HG02840 (cell line): ENCODE measurements around the gene ASPSCR1.

ENCODE experiments used
- ATAC-seq: cut with Tn5 transposase; IDR thresholded peaks from one replicate; pipeline ENCODE4 v1.9.1; 2021; ENCODE audit warnings: mild to moderate bottlenecking, moderate library complexity, moderate number of reproducible peaks; ENCODE audit not compliant: unreplicated experiment, low FRiP score

The ASPSCR1 gene

DNA sequence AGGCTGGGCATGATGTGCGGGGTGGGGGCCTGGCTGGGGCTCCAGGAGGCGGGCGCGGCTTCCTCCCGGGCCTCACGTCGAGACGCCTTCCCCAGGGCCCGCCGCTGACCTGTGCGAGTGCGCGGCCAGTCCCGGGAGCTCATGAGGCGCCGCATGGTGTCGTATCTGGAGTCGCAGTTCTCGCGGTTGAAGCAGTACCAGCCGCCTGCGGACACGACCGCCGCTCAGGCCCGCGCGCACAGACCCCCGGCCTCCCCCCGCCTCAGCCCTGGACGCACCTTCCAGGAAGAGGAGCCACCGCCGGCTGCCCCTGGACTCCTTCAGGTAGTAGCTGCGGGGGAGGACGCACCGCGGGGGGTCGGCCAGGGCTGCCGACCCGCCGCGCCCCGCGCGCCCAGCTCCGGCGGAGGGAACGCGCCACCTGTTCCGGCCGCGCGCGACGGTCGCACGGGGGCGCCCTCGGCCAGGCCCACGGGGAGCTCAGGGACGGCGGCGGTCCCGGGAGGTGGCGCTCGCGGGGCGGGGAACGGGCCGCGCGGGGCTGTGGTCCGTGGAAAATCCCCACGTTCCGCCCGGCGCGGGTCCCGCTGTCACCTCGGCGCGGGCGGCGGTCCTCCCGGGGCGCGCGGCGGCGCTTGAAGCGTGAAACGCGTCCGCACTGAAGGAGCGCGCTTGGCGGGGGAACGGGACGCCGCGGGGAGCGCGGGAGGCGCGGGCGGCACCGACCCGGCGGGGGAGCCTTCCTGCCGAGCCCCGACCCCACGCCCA, 17.9 kb upstream of the ASPSCR1 start:
- no peak for ATAC-seq

DNA sequence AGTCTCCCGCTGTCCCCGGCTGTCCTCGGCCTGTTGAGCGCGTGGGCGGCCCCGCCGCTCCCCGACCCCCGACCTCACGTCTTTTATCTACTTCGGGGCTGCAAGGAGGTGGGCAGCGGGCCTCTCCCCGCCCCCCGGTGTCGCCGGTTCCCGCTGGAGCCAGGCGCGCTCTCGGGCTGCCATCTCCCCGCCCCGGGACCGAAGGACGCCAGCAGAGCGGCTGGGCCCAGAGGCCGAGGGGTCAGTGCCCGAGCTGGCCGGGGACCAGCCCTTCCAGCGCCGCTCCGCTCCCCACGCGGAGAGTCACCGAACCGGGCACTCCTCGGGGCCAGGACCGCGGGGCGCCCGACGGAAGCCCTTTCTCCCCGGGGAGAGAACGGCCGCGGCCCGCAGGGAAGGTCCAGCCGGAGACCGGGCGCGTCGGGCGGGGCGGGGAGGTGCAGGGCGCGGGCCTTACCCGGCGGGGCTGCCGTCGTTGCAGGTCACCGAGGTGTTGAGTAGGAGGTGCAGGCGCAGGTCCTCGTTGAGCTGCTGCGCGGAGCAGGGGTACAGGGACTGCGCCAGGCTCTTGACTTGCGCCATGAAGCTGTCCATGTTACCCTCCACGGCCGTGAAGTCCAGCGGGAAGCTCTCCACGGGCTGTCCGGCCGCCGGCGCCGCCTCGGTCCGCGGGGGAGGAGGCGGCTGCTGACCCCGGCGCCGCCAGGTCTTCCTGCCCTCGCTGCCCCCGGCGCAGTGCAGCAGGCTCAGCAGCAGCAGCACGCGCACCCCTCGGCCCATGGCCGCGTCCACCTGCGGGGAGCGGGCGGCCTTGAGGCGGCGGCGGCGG, 17.1 kb upstream of the ASPSCR1 start:
- no peak for ATAC-seq

DNA sequence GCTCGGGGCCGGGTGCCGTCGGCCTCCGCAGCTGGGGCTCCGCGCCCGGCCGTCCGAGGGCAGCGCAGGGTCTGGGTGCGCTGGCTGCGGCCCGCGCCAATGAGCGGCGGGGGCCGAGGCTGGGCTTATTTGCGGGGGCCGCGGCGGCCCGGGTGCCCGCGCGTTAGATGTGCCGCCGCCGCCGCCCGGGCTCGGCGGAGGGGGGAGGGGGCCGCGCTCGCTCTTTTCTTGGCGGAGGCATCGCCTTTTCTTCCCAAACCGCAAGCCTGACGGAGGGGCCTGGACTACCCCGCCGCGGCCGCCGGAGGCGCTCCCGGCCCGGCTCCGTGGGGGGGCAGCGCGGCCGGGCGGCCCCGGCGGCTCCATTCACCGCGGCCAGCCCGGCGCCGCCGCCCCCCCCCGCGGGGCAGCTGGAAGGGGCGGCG, 16.3 kb upstream of the ASPSCR1 start, which contains the start of gene NOTUM:
Gene NOTUM (minus strand): TSS at position 101 of the 425 bp plus-strand sequence. CDS start 278 bp downstream, outside the sequence.
- ATAC-seq, result no peak

DNA sequence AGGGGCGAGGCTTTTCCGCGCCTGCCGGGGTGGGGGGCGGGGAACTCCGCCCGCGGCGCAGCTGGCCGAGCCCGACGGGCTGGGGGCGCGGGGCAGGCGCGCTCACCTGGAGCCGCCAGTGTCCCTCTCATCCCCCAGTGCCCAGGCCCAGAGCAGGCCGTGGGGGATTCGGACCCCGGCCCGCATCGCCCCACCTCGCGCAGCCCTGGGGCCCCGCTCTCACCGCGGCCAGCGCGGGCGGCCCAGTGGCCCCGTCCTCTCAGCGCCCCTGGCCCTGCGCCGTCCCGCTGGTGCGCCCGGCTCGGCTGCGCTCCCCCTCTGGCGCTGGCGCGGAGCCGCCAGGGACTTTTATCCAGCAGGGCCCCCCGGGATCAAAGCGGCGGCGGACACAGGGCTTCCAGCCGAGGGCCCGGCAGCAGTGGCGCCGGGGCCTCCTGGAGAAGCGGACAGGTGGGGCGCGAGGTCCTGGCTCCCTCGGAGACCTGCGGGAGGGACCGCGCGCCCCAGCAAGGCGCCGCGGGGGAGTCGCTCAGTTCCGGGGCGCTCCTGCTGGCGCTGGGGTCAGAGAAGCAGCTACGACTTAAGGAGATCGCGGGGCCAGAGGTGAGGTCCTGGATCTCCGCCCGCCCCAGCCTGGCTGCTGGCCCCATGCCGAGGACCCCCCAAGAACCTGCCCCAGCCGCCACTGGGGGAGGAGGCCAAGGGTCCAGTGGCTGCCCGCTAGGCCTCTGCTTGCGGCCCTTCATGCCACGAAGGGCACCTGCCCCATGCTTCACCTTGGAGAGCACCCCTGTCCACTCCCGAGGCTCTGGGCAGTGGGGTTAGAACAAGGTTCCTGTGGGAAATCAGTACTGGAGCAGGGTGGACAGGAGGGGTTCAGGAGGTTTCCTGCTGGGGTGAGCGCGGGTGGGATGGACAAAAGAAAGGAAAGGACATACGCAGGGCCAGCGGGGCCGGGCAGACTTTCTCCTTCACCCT, 15.6 kb upstream of the ASPSCR1 start:
- no peak for ATAC-seq

DNA sequence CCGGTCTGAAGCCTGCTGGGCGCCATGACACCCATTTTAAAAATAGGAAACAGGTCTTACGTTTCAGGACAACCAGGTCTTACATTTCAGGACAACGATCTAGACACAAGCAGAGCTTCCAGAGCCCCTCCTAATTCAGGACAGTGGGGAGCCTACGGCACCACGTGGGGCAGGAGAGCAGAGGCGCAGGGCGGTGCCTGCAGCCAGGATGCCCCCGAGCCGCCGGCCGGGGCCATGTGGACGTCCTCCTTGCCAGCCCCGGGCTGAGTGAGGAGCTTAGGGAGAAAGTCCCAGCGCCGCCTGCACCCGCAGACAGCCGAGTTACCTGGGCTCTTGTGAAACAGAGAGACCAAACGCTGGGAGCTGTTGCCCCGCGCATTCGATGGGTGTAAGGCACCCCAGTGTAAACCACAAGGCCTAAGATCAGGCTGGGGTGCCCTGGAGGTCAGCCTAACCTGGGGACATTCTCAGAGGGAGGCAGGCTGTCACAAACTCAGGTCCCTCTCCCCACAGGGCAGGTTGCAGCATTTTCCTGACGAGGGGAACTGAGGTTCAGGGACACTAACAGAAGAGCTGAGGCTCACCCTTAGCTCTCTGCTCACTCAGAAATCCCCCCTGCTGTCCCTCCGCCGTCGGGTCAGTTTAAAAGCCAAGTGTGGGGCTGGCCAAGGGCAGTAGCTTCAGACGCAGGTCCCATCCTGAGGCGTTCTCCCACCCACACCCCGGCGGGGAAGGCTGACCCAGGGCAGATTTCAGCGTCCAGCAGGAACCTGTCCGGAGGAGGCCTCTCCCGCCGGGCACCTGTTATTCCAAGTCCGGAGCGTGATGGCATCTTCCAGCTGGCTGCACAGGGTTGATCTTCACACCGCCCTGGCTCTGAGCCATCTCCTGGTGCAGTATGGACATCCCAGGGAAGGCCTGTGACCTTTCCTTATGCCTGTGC, 14.7 kb upstream of the ASPSCR1 start:
- ATAC-seq, result no peak

DNA sequence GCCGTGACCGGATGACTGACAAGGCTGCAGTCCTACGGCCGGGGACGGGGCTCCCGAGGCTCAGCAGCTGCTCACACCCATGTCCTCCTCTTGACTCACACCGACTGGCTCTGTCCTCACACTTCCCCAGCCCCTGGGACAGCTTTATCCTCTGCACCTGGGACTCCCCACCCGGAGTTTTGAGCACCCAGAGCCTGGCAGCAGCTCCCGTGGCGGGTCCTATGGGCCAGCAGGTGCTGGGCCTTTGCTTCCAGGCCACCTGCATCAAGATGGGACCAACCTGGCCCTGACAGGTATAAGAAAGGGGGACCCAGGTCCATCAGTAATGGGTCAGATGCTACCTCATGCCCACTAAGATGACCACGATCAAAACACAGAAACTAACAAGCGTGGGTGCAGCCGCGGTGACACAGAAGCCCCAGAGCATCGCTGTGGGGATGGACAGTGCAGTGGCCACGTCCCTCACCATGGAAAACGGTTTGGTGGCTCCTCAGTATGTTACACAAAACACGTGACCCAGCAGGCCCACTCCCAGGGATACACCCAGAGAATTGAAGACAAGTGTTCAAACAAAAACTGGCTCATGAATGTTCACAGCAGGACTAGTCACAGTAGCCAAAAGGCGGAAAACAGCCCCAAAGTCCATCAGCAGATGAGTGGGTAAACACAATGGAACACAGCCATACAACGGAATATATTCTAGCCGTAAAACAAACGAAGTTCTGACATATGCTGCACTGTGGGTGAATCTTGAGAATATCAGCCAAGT, 13.2 kb upstream of the ASPSCR1 start:
- ATAC-seq, result no peak

DNA sequence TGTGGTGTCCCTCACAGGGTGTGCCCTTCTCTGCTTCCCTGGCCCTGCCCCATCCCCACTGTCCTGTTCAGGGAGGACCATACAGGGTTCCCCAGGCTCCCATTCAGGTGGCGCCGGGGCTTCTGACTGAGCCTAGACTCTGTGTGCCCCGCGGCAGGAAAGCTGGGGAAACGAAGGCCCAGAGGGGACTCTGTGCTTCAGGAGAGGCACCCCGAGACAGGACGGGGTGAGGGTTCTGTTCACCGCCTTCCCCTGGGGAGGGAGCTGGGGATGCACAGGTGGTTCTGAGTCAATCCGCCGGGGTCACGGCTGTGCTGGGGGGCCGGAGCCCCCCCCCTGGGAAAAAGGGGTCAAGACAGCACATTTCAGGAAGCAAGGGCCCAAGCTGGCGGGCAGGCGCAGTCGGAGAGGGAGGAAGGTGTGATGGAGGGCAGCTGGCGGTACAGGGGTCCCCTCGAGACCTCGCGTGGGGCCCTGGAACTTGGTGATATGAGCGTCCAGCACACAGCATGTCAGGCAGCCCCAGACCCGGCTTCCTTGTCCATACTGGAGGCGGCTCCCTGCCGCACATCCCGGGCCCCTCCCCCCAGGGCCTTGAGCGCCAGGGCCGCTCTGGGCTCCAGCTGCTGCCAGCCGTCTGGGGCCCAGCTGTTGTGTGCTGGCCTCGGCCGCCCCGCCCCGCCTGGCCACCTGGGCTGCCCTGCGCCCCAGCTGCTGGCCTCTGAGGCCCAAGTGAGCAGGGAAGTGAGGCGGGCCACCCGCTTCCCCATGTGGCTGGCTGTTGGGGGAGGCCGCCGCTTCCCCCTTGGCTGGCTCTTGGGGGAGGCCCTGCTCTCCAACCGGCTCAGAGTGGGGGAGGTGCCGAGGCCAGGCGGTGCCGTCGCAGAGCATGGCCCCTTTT, 10.8 kb upstream of the ASPSCR1 start:
- ATAC-seq, result no peak

DNA sequence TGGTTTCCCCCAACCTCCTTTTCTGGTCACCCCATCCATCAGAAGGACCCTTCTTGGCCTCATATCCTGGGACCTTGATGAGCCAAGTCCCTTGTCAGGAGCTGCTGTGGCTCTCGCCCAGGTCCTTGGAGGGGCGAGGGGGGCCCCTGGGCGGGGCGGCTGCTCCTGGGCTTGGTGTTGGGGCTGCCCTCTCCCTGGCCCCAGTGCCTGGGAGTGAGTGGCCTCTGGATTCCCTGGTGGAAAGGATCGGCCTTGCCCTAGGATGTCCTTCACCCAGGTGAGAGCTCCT, 10.2 kb upstream of the ASPSCR1 start:
- no peak for ATAC-seq

DNA sequence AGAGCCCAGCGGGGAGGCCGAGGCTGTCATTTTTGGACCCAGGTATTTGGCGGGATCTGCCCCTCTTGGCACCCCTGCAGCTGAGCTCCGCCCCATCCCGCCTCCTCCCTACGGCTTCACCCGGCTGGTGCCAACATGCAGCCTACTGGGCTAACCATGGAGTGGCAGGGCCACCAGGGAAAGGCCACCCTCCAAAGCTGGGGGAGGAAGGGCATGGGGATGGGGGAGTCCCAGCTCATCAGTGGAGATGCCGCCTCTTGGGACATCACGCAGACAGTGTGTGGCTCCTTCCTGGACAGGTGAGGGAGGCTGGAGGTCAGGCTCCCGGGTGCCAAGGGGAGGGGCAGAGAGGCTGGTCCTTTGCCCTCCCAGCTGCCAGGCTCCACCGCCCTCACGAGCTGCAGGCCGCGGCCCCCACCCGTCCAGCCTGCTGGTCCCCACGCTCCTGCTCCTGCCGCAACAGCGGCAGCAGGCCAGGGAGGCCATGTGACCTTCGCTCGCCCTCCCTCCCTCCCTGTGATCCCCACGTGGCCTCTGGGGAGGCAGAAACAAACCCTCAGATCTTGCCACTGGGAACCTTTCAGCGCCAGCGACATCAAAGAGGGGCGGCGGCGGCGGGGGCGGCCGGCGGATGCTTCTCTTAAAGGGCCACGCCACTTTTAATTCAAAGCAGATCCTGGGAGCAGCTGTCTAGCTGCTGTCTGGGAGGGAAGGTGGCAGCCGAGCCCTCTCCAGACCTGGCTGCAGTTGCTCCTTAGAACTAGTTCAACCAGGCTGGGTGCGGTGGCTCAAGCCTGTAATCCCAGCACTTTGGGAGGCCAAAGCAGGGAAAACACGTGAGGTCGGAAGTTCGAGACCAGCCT, 9.7 kb upstream of the ASPSCR1 start:
- no peak for ATAC-seq

DNA sequence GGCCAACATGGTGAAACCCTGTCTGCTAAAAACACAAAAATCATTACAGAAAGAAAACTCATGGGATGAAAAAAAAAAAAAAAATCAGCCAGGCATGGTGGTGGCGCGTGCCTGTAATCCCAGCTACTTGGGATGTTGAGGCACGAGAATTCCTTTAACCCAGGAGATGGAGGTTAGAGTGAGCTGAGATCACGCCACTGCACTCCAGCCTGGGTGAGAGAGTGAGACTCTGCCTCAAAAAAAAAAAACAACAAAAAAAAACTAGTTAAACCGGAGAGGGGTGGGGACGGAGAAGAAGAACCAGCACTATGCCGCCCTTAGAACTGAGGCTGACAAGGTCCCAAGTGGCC, 9.1 kb upstream of the ASPSCR1 start:
- no peak for ATAC-seq

DNA sequence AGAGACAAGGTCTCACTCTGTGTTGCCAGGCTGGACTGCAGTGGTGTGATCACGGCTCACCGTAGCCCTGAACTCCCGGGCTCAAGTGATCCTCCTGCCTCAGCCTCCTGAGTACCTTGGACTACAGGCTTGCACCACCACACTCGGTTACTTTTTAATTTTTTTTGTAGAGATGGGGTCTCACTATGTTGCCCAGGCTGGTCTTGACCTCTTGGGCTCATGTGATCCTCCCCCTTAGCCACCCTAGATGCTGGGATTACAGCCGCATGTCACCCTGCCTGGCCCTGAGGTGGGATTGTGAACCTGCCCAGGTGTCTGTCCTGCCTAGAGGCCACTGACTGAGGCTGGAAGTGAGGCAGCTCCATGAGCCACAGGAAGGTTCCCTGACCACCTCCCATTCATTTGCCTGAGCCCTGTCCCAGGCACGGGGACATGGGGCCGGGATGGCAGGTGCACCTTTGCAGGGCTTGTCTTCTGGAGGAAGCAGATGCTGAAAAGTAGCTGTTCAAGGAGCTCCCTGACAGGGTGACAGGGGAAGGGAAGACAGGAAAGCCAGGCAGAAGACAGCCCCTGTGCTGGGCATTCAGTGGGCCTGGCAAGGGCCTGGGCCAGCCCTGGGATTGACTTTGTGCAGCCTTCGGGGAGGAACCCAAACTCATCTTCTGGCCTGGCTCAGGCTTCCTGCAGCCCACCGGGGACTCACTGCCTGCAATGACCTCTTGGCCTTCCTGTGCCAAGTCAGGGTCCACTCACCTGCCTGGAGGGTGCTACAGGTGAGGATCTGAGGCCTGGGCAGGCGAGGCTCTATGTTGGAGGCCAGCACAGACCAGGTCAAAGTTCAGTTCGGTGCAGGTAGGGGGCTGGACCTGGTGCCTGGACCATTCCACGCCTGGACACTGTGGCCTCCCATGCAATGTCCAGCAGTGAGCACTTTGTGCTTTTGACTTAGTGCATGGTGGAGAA, 8.3 kb upstream of the ASPSCR1 start:
- ATAC-seq, result no peak

DNA sequence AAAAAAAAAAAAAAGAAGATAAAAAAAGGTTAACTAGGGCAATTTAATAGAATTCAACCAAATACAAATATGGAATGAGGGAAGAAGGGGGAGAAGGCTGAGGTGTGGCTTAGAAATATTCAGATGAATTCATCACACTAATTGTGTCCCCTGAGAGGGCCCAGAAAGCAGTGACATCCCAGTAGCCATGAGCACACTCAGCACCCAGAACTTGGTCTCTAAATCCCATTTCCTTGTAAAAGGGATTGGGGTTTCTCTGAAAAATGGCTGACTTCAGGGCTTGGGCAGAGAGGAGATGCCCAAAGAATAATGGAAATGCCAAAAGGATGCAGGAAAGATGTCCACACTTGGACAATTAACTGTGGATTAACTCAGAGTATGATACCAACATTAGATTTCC, 4.0 kb upstream of the ASPSCR1 start:
- no peak for ATAC-seq

DNA sequence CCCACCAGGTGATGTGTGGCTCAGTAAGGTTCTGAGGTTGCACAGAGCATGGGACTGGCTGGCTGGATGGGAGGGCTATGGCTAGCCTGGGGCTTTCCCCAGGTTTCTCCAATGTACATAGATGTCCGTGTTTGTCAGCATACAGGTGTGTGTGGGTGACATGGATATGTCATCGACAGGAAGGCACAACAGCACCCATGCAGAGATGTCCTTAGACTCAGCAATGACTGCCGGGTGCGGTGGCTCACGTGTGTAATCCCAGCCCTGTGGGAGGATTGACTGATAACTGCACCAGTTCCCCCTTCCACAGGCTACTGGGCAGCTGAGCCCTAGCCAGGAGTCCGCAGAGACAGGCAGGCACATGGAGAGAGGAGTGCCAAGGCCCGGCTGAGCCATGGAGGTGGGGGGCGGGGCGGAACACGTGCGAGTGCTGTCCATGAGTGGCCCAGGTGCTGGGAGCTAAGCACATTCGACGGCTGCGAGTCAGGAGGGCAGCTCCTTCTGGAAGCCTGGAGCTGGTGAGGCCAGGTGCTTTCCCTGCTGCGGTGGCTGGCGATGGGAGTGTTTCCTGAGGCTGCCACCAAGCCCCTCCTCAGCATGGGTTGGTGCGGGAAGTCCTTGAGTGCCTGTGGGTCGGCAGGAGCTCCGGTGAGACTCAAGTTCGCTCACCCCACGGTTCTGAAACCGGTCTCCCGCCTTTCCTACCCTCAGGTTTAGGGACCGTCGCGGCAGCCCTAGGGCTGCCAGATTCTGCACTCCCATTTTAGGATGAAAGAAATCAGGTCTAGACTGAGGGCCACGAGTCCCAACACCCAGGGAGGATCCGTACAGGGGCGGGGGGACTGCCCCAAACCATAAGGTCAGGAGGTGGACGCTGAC, 858 bp upstream of the ASPSCR1 start:
- peak; percentile 2 for ATAC-seq

DNA sequence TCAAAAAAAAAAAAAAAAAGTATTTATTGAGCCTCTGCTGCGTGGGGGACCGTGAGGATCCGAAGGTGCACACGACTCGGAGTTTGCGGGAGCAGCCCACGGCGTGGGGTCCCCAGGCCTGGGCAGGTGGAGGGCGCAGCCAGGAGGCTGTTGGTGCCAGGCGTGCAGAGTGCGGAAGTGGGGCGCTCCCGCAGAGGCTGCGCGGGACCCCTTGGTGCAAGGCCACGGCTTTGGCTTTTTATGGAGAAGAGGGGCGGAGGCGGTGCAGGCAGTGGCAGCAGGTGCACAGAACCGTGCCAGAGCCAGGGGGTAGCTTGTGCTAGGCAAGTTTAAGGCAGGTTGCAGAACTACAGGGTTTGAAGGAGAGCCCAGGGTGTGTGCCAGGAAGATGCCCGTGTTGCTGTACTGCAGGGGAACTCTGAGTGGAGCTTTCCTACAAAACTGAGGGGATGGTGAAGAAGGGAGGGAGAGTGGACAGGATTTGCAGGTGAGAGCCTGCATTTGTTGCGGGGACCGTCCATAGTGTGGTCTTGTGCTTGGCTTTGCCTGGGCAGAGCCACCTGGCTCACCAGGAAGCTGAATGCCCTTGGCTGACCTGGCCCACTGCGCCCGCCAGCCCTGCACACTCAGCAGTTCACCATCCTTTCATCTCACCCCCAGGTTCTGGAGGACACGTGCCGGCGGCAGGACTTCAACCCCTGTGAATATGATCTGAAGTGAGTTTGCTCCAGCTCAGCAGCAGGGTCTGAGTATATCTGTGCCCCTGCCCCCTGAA, 1.3 kb downstream of the ASPSCR1 start:
- ATAC-seq, result no peak
